Measurements from ENCODE around the gene AZU1.

AZU1 gene

DNA sequence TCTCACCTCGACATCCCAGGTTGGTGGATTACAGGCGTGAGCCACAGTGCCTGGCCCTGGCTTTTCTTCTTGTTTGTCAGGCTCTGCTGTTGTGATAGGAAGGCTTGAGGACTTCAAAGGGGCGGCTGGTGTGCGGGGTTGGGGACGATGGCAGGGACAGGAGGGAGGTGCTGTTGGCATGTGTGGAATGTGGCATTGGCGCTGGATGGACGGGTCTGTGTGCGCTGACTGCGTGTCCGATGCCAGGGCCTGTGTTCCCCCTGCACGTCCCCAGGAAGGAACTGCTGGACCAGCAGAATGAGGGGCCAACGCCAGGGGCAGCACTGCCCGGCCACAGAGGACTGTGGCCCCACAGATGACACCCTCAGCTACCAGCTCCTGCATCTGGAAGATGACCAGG lies 43.1 kb upstream of the AZU1 start:
- no peak overlapping the region for H3K4me3 ChIP-seq (ENCODE audit: low read depth, low read length)

DNA sequence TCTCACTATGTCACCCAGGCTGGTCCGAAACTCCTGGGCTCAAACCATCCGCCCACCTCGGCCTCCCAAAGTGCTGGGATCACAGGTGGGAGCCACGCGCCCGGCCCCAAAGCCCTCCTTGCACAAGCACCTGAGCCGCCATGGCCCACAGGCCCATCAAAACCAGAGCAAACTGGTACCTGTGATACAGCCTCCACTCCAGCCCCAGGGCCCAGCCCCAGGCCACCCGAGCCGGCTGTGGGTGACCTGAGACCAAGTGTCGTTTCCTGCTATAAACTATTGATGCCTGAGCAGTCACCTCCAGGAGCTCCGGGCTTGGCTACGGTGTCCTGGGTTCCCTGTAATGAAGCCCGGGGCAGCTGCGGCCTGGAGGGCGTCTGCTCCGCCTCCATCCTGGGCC lies 40.1 kb upstream of the AZU1 start:
- no peak overlapping the region for H3K4me3 ChIP-seq (ENCODE audit: low read depth, low read length)
- TF ChIP-seq CTCF (conservative IDR thresholded peaks at IDR 0.05; ENCODE audit: low read depth, low read length) = no peak
- DNase-seq (ENCODE audit: low read depth) = no peak

More for the DNA sequence above, 43.1 kb upstream of the AZU1 start:
- TF ChIP-seq CTCF (conservative IDR thresholded peaks at IDR 0.05; ENCODE audit: low read depth, low read length) = no peak
- no peak for DNase-seq (ENCODE audit: low read depth)

GRCh38 chr19:788686-788982 lies 39.0 kb upstream of the AZU1 start:
- TF ChIP-seq CTCF (conservative IDR thresholded peaks at IDR 0.05; ENCODE audit: low read depth, low read length) = no peak
- no peak overlapping the region for H3K4me3 ChIP-seq (ENCODE audit: low read depth, low read length)
- no peak for DNase-seq (ENCODE audit: low read depth)

- no peak for TF ChIP-seq CTCF (conservative IDR thresholded peaks at IDR 0.05; ENCODE audit: low read depth, low read length)
These were observed 38.5 kb upstream of the AZU1 start for GRCh38 chr19:788983-789700.

DNA sequence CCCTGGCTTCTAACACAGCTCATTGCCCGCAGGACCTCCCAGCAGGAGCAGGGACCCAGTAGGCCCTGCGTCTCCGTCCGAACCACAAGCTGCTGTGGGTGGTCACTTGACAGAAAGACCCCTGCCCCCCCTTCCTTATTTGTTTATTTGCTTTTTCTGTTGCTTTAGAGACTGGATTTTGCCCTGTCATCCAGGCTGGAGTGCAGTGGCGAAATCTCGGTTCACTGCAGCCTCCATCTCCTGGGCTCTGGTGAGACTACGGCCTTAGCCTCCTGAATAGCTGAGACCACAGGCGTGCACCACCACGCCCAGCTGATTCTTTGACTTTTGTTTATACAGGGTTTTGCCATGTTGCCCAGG lies 38.0 kb upstream of the AZU1 start:
- DNase-seq (ENCODE audit: low read depth) = no peak
- no peak overlapping the region for H3K4me3 ChIP-seq (ENCODE audit: low read depth, low read length)
- TF ChIP-seq CTCF (conservative IDR thresholded peaks at IDR 0.05; ENCODE audit: low read depth, low read length) = no peak

More at GRCh38 chr19:788983-789700, 38.5 kb upstream of the AZU1 start:
- DNase-seq (ENCODE audit: low read depth) = no peak
- H3K4me3 ChIP-seq (ENCODE audit: low read depth, low read length) = no peak overlapping the region

- no peak overlapping the region for H3K4me3 ChIP-seq (ENCODE audit: low read depth, low read length)
- DNase-seq (ENCODE audit: low read depth) = no peak
- TF ChIP-seq CTCF (conservative IDR thresholded peaks at IDR 0.05; ENCODE audit: low read depth, low read length) = no peak
These were observed 36.5 kb upstream of the AZU1 start for GRCh38 chr19:791007-791566.

Data from choroid plexus epithelial cell (primary cell).